ENCODE data around the gene DRC7.

- TF ChIP-seq POLR2AphosphoS5 (IDR thresholded peaks at IDR 0.05; ENCODE audit: low read depth, low read length) (no peak), TAF1 (IDR thresholded peaks at IDR 0.05; ENCODE audit: borderline replicate concordance, insufficient read depth, low read length) (no peak), SIN3A (IDR thresholded peaks at IDR 0.05; ENCODE audit: borderline replicate concordance, insufficient read depth, low read length) (no peak), FOXP2 (optimal IDR thresholded peaks at IDR 0.05; ENCODE audit: borderline replicate concordance, extremely low read depth, extremely low read length, insufficient read depth) (no peak)
- TF ChIP-seq, protein P1, sequence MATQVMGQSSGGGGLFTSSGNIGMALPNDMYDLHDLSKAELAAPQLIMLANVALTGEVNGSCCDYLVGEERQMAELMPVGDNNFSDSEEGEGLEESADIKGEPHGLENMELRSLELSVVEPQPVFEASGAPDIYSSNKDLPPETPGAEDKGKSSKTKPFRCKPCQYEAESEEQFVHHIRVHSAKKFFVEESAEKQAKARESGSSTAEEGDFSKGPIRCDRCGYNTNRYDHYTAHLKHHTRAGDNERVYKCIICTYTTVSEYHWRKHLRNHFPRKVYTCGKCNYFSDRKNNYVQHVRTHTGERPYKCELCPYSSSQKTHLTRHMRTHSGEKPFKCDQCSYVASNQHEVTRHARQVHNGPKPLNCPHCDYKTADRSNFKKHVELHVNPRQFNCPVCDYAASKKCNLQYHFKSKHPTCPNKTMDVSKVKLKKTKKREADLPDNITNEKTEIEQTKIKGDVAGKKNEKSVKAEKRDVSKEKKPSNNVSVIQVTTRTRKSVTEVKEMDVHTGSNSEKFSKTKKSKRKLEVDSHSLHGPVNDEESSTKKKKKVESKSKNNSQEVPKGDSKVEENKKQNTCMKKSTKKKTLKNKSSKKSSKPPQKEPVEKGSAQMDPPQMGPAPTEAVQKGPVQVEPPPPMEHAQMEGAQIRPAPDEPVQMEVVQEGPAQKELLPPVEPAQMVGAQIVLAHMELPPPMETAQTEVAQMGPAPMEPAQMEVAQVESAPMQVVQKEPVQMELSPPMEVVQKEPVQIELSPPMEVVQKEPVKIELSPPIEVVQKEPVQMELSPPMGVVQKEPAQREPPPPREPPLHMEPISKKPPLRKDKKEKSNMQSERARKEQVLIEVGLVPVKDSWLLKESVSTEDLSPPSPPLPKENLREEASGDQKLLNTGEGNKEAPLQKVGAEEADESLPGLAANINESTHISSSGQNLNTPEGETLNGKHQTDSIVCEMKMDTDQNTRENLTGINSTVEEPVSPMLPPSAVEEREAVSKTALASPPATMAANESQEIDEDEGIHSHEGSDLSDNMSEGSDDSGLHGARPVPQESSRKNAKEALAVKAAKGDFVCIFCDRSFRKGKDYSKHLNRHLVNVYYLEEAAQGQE (IDR thresholded peaks at IDR 0.05; ENCODE audit: insufficient read depth in 1 of 2, low read depth in 2 of 2, low read length in 2 of 2), result no peak
Observed at GRCh38 chr16:57713596-57713995, 19.0 kb downstream of the DRC7 start.
